Measurements from ENCODE around the gene IGFBP3. TPM values are rescaled to one million over a fixed set of nuclear protein-coding genes. Genes with fewer than 3 reads are reported as not detected.

IGFBP3 gene
- total and polyA plus RNA-seq, 2 experiments from 2014 or later, result 11.2 to 11.3 TPM

DNA sequence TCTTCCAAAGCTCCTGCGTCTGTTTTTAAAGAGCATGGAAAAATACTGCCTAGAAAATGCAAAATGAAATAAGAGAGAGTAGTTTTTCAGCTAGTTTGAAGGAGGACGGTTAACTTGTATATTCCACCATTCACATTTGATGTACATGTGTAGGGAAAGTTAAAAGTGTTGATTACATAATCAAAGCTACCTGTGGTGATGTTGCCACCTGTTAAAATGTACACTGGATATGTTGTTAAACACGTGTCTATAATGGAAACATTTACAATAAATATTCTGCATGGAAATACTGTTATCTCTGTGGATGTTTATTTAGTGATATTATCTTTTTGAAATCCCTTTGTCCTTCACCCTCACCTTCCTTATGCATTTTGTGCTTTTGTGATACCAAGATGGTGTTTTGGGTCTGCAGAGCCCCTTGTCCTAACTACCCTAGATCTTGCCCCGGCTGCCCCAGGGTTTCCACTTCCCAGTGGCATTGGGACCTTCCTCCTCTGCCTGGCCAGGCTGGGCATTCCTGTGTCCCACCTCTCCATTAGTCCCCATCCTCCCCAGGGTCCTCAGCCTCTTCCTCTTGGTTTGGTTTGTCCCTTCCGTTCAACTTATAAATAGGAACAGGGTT, 27.6 kb downstream of the IGFBP3 start (continued):
- TF ChIP-seq, protein P1, sequence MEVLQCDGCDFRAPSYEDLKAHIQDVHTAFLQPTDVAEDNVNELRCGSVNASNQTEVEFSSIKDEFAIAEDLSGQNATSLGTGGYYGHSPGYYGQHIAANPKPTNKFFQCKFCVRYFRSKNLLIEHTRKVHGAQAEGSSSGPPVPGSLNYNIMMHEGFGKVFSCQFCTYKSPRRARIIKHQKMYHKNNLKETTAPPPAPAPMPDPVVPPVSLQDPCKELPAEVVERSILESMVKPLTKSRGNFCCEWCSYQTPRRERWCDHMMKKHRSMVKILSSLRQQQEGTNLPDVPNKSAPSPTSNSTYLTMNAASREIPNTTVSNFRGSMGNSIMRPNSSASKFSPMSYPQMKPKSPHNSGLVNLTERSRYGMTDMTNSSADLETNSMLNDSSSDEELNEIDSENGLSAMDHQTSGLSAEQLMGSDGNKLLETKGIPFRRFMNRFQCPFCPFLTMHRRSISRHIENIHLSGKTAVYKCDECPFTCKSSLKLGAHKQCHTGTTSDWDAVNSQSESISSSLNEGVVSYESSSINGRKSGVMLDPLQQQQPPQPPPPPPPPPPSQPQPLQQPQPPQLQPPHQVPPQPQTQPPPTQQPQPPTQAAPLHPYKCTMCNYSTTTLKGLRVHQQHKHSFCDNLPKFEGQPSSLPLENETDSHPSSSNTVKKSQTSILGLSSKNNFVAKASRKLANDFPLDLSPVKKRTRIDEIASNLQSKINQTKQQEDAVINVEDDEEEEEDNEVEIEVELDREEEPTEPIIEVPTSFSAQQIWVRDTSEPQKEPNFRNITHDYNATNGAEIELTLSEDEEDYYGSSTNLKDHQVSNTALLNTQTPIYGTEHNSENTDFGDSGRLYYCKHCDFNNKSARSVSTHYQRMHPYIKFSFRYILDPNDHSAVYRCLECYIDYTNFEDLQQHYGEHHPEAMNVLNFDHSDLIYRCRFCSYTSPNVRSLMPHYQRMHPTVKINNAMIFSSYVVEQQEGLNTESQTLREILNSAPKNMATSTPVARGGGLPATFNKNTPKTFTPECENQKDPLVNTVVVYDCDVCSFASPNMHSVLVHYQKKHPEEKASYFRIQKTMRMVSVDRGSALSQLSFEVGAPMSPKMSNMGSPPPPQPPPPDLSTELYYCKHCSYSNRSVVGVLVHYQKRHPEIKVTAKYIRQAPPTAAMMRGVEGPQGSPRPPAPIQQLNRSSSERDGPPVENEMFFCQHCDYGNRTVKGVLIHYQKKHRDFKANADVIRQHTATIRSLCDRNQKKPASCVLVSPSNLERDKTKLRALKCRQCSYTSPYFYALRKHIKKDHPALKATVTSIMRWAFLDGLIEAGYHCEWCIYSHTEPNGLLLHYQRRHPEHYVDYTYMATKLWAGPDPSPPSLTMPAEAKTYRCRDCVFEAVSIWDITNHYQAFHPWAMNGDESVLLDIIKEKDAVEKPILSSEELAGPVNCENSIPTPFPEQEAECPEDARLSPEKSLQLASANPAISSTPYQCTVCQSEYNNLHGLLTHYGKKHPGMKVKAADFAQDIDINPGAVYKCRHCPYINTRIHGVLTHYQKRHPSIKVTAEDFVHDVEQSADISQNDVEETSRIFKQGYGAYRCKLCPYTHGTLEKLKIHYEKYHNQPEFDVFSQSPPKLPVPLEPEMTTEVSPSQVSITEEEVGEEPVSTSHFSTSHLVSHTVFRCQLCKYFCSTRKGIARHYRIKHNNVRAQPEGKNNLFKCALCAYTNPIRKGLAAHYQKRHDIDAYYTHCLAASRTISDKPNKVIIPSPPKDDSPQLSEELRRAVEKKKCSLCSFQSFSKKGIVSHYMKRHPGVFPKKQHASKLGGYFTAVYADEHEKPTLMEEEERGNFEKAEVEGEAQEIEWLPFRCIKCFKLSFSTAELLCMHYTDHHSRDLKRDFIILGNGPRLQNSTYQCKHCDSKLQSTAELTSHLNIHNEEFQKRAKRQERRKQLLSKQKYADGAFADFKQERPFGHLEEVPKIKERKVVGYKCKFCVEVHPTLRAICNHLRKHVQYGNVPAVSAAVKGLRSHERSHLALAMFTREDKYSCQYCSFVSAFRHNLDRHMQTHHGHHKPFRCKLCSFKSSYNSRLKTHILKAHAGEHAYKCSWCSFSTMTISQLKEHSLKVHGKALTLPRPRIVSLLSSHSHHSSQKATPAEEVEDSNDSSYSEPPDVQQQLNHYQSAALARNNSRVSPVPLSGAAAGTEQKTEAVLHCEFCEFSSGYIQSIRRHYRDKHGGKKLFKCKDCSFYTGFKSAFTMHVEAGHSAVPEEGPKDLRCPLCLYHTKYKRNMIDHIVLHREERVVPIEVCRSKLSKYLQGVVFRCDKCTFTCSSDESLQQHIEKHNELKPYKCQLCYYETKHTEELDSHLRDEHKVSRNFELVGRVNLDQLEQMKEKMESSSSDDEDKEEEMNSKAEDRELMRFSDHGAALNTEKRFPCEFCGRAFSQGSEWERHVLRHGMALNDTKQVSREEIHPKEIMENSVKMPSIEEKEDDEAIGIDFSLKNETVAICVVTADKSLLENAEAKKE (CRISPR knock-in tag; IDR thresholded peaks at IDR 0.05), result no peak
- TF ChIP-seq JUNB (IDR thresholded peaks at IDR 0.05; ENCODE audit: unreplicated experiment) (no peak), POLR2AphosphoS5 (IDR thresholded peaks at IDR 0.05; ENCODE audit: low read depth) (no peak)
- TF ChIP-seq, protein P2, sequence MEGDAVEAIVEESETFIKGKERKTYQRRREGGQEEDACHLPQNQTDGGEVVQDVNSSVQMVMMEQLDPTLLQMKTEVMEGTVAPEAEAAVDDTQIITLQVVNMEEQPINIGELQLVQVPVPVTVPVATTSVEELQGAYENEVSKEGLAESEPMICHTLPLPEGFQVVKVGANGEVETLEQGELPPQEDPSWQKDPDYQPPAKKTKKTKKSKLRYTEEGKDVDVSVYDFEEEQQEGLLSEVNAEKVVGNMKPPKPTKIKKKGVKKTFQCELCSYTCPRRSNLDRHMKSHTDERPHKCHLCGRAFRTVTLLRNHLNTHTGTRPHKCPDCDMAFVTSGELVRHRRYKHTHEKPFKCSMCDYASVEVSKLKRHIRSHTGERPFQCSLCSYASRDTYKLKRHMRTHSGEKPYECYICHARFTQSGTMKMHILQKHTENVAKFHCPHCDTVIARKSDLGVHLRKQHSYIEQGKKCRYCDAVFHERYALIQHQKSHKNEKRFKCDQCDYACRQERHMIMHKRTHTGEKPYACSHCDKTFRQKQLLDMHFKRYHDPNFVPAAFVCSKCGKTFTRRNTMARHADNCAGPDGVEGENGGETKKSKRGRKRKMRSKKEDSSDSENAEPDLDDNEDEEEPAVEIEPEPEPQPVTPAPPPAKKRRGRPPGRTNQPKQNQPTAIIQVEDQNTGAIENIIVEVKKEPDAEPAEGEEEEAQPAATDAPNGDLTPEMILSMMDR (conservative IDR thresholded peaks at IDR 0.05; ENCODE audit: low read depth in 2 of 2), result no peak

DNA sequence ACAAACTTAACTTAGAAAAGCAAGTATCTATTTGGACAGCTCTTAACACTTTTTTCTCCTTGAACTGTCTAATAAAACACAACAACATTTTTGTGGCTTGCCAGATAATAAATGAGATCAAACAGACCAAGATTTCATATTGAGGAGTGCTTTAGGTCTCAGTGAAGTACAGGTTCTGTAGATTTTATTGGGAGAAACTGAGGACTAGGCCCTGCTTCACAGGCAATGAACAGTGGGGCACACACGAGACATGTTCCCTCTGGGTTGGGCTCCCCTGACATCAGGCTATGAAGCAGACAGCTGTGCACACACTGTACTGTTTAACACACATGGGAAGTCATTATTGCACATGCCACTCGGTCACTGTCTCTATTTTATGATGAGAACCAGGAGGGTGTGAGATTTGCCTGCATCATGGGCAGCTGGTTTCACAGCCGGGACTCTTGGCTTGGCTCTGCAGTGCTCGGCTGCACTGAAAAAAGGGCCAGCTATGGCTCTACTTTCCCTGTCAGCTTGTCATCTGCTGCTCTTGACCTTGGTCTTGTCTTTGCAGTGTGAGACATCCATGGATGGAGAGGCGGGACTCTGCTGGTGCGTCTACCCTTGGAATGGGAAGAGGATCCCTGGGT, 28.6 kb downstream of the IGFBP3 start:
- Histone ChIP-seq H3K9me2 (ENCODE audit: insufficient read depth) (0 out of 2 replicates have a peak, but pooled peaks cover 3% of the 10 kb centered on the region), H3F3A (replicated peaks; ENCODE audit: low read depth) (no peaks in the 10 kb centered on the region), H3K4me2 (no peak overlapping the region), H3K4me1 (ENCODE audit: insufficient read depth) (peaks cover 17% of the 10 kb centered on the region), H2AFZ (no peak overlapping the region), H3K4me3 (no peak overlapping the region), H3K27me3 (ENCODE audit: insufficient read depth) (peaks cover 34% of the 10 kb centered on the region), H4K20me1 (replicated peaks; ENCODE audit: insufficient read depth) (no peaks in the 10 kb centered on the region; the same call in 1 of the 2 replicates), H3K27ac (ENCODE audit: low read depth) (no peak overlapping the region), H3K79me2 (replicated peaks; ENCODE audit: insufficient read depth) (no peaks in the 10 kb centered on the region), H3K36me3 (ENCODE audit: insufficient read depth) (no peaks in the 10 kb centered on the region)
- Mint-ChIP-seq H3K27ac (no peak overlapping the region), H3K36me3 (ENCODE audit: low read depth) (no peaks in the 10 kb centered on the region), H3K4me1 (peaks cover 16% of the 10 kb centered on the region), H3K27me3 (ENCODE audit: insufficient read depth, low read depth, poor library complexity) (peaks cover 32% of the 10 kb centered on the region), H3K9me3 (no peaks in the 10 kb centered on the region; the same call in 2 of the 3 replicates), H3K4me3 (no peak overlapping the region)
- DNase-seq (ENCODE audit: low spot score), result no peak
- TF ChIP-seq, protein P3, sequence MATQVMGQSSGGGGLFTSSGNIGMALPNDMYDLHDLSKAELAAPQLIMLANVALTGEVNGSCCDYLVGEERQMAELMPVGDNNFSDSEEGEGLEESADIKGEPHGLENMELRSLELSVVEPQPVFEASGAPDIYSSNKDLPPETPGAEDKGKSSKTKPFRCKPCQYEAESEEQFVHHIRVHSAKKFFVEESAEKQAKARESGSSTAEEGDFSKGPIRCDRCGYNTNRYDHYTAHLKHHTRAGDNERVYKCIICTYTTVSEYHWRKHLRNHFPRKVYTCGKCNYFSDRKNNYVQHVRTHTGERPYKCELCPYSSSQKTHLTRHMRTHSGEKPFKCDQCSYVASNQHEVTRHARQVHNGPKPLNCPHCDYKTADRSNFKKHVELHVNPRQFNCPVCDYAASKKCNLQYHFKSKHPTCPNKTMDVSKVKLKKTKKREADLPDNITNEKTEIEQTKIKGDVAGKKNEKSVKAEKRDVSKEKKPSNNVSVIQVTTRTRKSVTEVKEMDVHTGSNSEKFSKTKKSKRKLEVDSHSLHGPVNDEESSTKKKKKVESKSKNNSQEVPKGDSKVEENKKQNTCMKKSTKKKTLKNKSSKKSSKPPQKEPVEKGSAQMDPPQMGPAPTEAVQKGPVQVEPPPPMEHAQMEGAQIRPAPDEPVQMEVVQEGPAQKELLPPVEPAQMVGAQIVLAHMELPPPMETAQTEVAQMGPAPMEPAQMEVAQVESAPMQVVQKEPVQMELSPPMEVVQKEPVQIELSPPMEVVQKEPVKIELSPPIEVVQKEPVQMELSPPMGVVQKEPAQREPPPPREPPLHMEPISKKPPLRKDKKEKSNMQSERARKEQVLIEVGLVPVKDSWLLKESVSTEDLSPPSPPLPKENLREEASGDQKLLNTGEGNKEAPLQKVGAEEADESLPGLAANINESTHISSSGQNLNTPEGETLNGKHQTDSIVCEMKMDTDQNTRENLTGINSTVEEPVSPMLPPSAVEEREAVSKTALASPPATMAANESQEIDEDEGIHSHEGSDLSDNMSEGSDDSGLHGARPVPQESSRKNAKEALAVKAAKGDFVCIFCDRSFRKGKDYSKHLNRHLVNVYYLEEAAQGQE (IDR thresholded peaks at IDR 0.05; ENCODE audit: unreplicated experiment), result no peak
- TF ChIP-seq ZNF331 (CRISPR knock-in tag; IDR thresholded peaks at IDR 0.05; ENCODE audit: low read depth) (no peak), EZH2phosphoT487 (IDR thresholded peaks at IDR 0.05; ENCODE audit: unreplicated experiment) (no peak), POLR2AphosphoS5 (IDR thresholded peaks at IDR 0.05; ENCODE audit: low read depth) (no peak)
- TF ChIP-seq, protein P2 (conservative IDR thresholded peaks at IDR 0.05; ENCODE audit: low read depth in 2 of 2), result no peak
- no peak for ATAC-seq

Measured in GM23338 (cell line).